CD14-positive monocyte (primary cell): ENCODE data around the gene BCL2L14. TPM values are rescaled to one million over a fixed set of nuclear protein-coding genes. Genes with fewer than 3 reads are reported as not detected.

Experiments
- DNase-seq, 3 donors: peaks; one replicate each; pipeline ENCODE4 v3.0.0-alpha.2; 2011 to 2022
- H2AFZ ChIP-seq: 2 replicates; pipeline ENCODE4 v1.6.0; 2012; ENCODE audit warnings: mild to moderate bottlenecking, low read depth, low read length, inconsistent platforms; ENCODE audit not compliant: insufficient read depth, poor library complexity, severe bottlenecking
- H3K27ac ChIP-seq, 2 donors: 1 replicate in 1 of 2; 2 replicates in 1 of 2; pipeline ENCODE4 v1.5.1; 2012 to 2013; ENCODE audit warnings: low read length in 2 of 2, control low read depth in 1 of 2, inconsistent platforms in 1 of 2, low read depth in 1 of 2, mild to moderate bottlenecking in 1 of 2
- H3K27me3 ChIP-seq, 2 donors: one replicate each; pipeline versions ENCODE4 v1.6.0 to v1.6.1; 2011 to 2013; ENCODE audit warnings: low read length in 2 of 2; ENCODE audit not compliant: control insufficient read depth in 2 of 2, insufficient read depth in 2 of 2
- H3K36me3 ChIP-seq, 2 donors: replicated peaks in 1 of 2; 1 replicate in 1 of 2; 2 replicates in 1 of 2; pipeline versions ENCODE4 v1.5.1 to v1.6.1; 2012 to 2013; ENCODE audit warnings: low read length in 2 of 2, control low read depth in 1 of 2, inconsistent platforms in 1 of 2, mild to moderate bottlenecking in 1 of 2; ENCODE audit not compliant: insufficient read depth in 2 of 2, control insufficient read depth in 1 of 2
- H3K4me1 ChIP-seq, 2 donors: 1 replicate in 1 of 2; 2 replicates in 1 of 2; pipeline versions ENCODE4 v1.5.1 to v1.6.1; 2012 to 2013; ENCODE audit warnings: low read length in 2 of 2, control low read depth in 1 of 2, inconsistent platforms in 1 of 2, mild to moderate bottlenecking in 1 of 2, moderate library complexity in 1 of 2; ENCODE audit not compliant: insufficient read depth in 2 of 2, control insufficient read depth in 1 of 2
- H3K4me2 ChIP-seq: replicated peaks from 2 replicates; pipeline ENCODE3; 2012; ENCODE audit warnings: low read length, moderate library complexity, mild to moderate bottlenecking; ENCODE audit not compliant: poor library complexity, severe bottlenecking; ENCODE audit errors: extremely low read depth
- H3K4me3 ChIP-seq, 3 experiments: fragments of 200-600 bp in 1 of 3; sonication (generic) in 1 of 3; replicated peaks in 1 of 3; 1 replicate in 2 of 3; 2 replicates in 1 of 3; pipeline ENCODE4 v1.5.1; 2011 to 2013; ENCODE audit warnings: low read length in 3 of 3, mild to moderate bottlenecking in 3 of 3, control low read depth in 2 of 3, low read depth in 2 of 3, inconsistent platforms in 1 of 3, moderate library complexity in 1 of 3
- H3K79me2 ChIP-seq: 2 replicates; pipeline ENCODE4 v1.6.0; 2012; ENCODE audit warnings: mild to moderate bottlenecking, control low read depth, inconsistent platforms, low read length, moderate library complexity; ENCODE audit not compliant: insufficient read depth
- H3K9ac ChIP-seq: 2 replicates; pipeline ENCODE4 v1.6.0; 2017; ENCODE audit warnings: low read length, mild to moderate bottlenecking; ENCODE audit not compliant: insufficient read depth, poor library complexity, severe bottlenecking
- H3K9me3 ChIP-seq, 2 donors: replicated peaks in 1 of 2; 1 replicate in 1 of 2; 2 replicates in 1 of 2; pipeline versions ENCODE4 v1.5.1 to v1.6.1; 2012 to 2013; ENCODE audit warnings: low read length in 2 of 2, control low read depth in 1 of 2; ENCODE audit not compliant: control insufficient read depth in 1 of 2, insufficient read depth in 1 of 2
- H4K20me1 ChIP-seq: 2 replicates; pipeline ENCODE4 v1.6.0; 2012; ENCODE audit warnings: mild to moderate bottlenecking, low read length, control low read depth, moderate library complexity; ENCODE audit not compliant: insufficient read depth
- H3K27ac Mint-ChIP-seq, 7 donors: one replicate each; pipeline ENCODE4 v1.8.0; 2020; ENCODE audit warnings: mild to moderate bottlenecking in 7 of 7, mixed read lengths in 7 of 7, moderate library complexity in 6 of 7, inconsistent platforms in 2 of 7
- H3K27me3 Mint-ChIP-seq, 3 donors: one replicate each; pipeline ENCODE4 v1.8.0; 2021 to 2022; ENCODE audit warnings: low read depth in 3 of 3, mild to moderate bottlenecking in 3 of 3, mixed read lengths in 3 of 3, moderate library complexity in 3 of 3, inconsistent platforms in 1 of 3
- H3K36me3 Mint-ChIP-seq, 2 donors: one replicate each; pipeline ENCODE4 v1.8.0; 2020; ENCODE audit warnings: mixed read lengths in 2 of 2, inconsistent platforms in 1 of 2, mild to moderate bottlenecking in 1 of 2
- H3K4me1 Mint-ChIP-seq: one replicate; pipeline ENCODE4 v1.8.0; 2020; ENCODE audit warnings: mild to moderate bottlenecking, mixed read lengths
- H3K4me3 Mint-ChIP-seq, 2 donors: one replicate each; pipeline ENCODE4 v1.8.0; 2020; ENCODE audit warnings: mild to moderate bottlenecking in 2 of 2, mixed read lengths in 2 of 2, moderate library complexity in 1 of 2
- H3K9me3 Mint-ChIP-seq, 7 donors: one replicate each; pipeline ENCODE4 v1.8.0; 2020 to 2022; ENCODE audit warnings: mixed read lengths in 7 of 7, mild to moderate bottlenecking in 6 of 7, moderate library complexity in 6 of 7, inconsistent platforms in 2 of 7
- CTCF ChIP-seq: fragments of 200-600 bp; IDR thresholded peaks from one replicate; pipeline ENCODE4 v1.8.0; 2022; ENCODE audit warnings: antibody characterized with exemption, mild to moderate bottlenecking
- WGBS: methylation state at CpG from one replicate; pipeline ENCODE4 v1.1.5; 2013; ENCODE audit warnings: missing lambda C conversion rate; ENCODE audit not compliant: insufficient coverage; 5-methylcytosine and 5-hydroxymethylcytosine counted together
- intact Hi-C, 2 donors: fragments of 100-400 bp; cut with micrococcal nuclease; formaldehyde crosslinking; loops; one replicate each; pipeline versions ENCODE4 v1.15.0 to v1.15.1; 2023
- polyA plus RNA-seq, 3 donors: library from polyadenylated mRNA; depleted of rRNA in 1 of 3; unstranded in 2 of 3; stranded (reverse) in 1 of 3; fragments of 300-500 nt in 2 of 3; fragments of >200 nt in 1 of 3; fragmentation: Illumina TruSeq in 2 of 3; gene quantifications; 1 replicate in 2 of 3; 2 replicates in 1 of 3; pipeline ENCODE4 v1.2.3, GENCODE V29; 2012 to 2021

BCL2L14 gene
- polyA plus RNA-seq, 3 donors, result not detected

DNA sequence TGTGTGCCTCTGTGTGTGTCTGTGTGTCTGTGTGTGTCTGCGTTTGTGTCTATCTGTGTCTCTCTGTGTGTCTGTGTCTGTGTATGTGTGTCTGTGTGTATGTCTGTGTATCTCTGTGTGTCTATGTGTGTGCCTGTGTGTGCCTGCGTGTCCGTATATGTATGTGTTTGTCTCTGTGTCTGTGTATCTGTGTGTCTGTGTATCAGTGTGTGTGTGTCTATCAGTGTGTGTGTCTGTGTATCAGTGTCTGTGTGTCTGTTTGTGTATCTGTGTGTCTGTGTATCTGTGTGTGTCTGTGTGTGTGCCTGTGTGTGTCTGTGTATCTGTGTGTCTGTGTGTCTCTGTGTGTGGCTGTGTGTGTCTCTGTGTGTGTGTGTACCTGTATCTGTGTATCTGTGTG lies 23.1 kb upstream of the BCL2L14 start:
- Mint-ChIP-seq H3K27me3 (peaks cover 2 to 4% (median 4%) of the 10 kb centered on the region in 3 donors), H3K9me3 (peaks cover 0 to 2% (median 0%) of the 10 kb centered on the region in 7 donors), H3K4me1 (no peaks in the 10 kb centered on the region), H3K27ac (no peak overlapping the region), H3K4me3 (no peak overlapping the region), H3K36me3 (no peaks in the 10 kb centered on the region)
- DNase-seq, result no peak
- 96% methylated on average over 3 of the region's 3 CpGs for WGBS
- Histone ChIP-seq H3K4me3 (no peak overlapping the region), H3K9ac (no peak overlapping the region), H4K20me1 (no peaks in the 10 kb centered on the region), H3K27ac (no peak overlapping the region), H3K27me3 (no peaks in the 10 kb centered on the region), H3K36me3 (no peaks in the 10 kb centered on the region), H3K4me1 (no peaks in the 10 kb centered on the region), H3K4me2 (no peak overlapping the region), H3K79me2 (no peaks in the 10 kb centered on the region), H3K9me3 (no peaks in the 10 kb centered on the region), H2AFZ (no peak overlapping the region)
- TF ChIP-seq CTCF, result no peak
- intact Hi-C loops, result no loop called here

DNA sequence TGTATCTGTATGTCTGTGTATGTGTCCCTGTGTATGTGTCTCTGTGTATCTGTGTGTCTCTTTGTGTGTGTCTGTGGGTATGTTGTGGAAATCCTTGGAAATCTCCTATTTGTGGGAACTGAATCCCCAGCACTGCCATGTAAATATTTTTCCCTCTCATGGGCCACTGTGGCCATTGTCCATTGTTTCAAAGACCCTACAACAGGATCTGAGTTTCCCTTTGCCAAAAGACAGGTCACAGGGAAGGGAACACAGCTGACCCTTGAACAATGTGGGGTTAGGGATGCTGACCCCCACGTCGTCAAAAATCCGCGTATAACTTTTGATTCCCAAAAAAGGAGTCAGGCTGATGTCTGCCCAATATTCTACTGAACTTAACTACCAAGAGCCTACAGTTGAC lies 22.5 kb upstream of the BCL2L14 start:
- WGBS, result no CpG with 5 or more reads among the region's 4 CpGs
- no peak overlapping the region for H3K4me2 ChIP-seq
- no peak for DNase-seq
- no peaks in the 10 kb centered on the region for H3K27me3 ChIP-seq
- no peaks in the 10 kb centered on the region for H3K79me2 ChIP-seq
- no peak for TF ChIP-seq CTCF
- no peak overlapping the region for H2AFZ ChIP-seq
- no peaks in the 10 kb centered on the region for H3K4me1 ChIP-seq
- H3K9me3 Mint-ChIP-seq, result peaks cover 0 to 2% (median 0%) of the 10 kb centered on the region in 7 donors
- peaks cover 2 to 4% (median 4%) of the 10 kb centered on the region in 3 donors for H3K27me3 Mint-ChIP-seq
- no peak overlapping the region for H3K4me3 ChIP-seq
- H3K9ac ChIP-seq, result no peak overlapping the region
- no peaks in the 10 kb centered on the region for H3K36me3 Mint-ChIP-seq
- no peak overlapping the region for H3K4me3 Mint-ChIP-seq
- H4K20me1 ChIP-seq, result no peaks in the 10 kb centered on the region
- no peak overlapping the region for H3K27ac ChIP-seq
- intact Hi-C loops, result no loop called here
- no peak overlapping the region for H3K27ac Mint-ChIP-seq
- H3K36me3 ChIP-seq, result no peaks in the 10 kb centered on the region
- H3K4me1 Mint-ChIP-seq, result no peaks in the 10 kb centered on the region
- H3K9me3 ChIP-seq, result no peaks in the 10 kb centered on the region
